Heart left ventricle (tissue), 16 donors: ENCODE measurements around the gene TACC2. TPM values are rescaled to one million over a fixed set of nuclear protein-coding genes. Genes with fewer than 3 reads are reported as not detected.
"Not testable (repeated sequence)": the region's sequence is repeated elsewhere in the genome, so short reads cannot be mapped to it uniquely, and the experiment has no call there.

ENCODE experiments used
- ATAC-seq, 4 donors: fragments of 200-7000 bp; cut with Tn5 transposase; one replicate each; pipeline ENCODE4 v1.9.1; 2020 to 2022; ENCODE audit warnings: moderate library complexity in 4 of 4, mild to moderate bottlenecking in 3 of 4, moderate number of reproducible peaks in 1 of 4
- DNase-seq, 5 donors: peaks; one replicate each; pipeline ENCODE4 v3.0.0-alpha.2; 2020
- H3K27ac ChIP-seq, 12 donors: fragments of 200-600 bp; sonication (generic) in 4 of 12; one replicate each; pipeline versions ENCODE4 v1.5.0 to v1.8.0; 2016 to 2022; ENCODE audit warnings: mild to moderate bottlenecking in 2 of 12
- H3K27me3 ChIP-seq, 9 donors: fragments of 200-600 bp; sonication (generic) in 2 of 9; one replicate each; pipeline versions ENCODE4 v1.5.1 to v1.8.0; 2016 to 2022; ENCODE audit warnings: mild to moderate bottlenecking in 3 of 9
- H3K36me3 ChIP-seq, 9 donors: fragments of 200-600 bp; sonication (generic) in 2 of 9; one replicate each; pipeline versions ENCODE4 v1.5.0 to v1.8.0; 2018 to 2022; ENCODE audit warnings: mild to moderate bottlenecking in 2 of 9
- H3K4me1 ChIP-seq, 12 donors: fragments of 200-600 bp; sonication (generic) in 4 of 12; one replicate each; pipeline versions ENCODE4 v1.5.0 to v1.8.0; 2016 to 2022; ENCODE audit warnings: mild to moderate bottlenecking in 3 of 12
- H3K4me3 ChIP-seq, 12 donors: fragments of 200-600 bp; sonication (generic) in 4 of 12; one replicate each; pipeline versions ENCODE4 v1.5.0 to v1.8.0; 2017 to 2022; ENCODE audit warnings: mild to moderate bottlenecking in 9 of 12, moderate library complexity in 4 of 12
- H3K9me3 ChIP-seq, 12 donors: fragments of 200-600 bp; sonication (generic) in 4 of 12; one replicate each; pipeline versions ENCODE4 v1.5.0 to v1.8.0; 2016 to 2022; ENCODE audit warnings: mild to moderate bottlenecking in 1 of 12
- CTCF ChIP-seq, 12 donors: fragments of 200-600 bp; sonication (generic) in 4 of 12; IDR thresholded peaks; one replicate each; pipeline versions ENCODE4 v1.5.0 to v1.8.0; 2018 to 2022; ENCODE audit warnings: antibody characterized with exemption in 12 of 12, mild to moderate bottlenecking in 5 of 12
- POLR2A ChIP-seq, 2 donors: fragments of 450-650 bp; IDR thresholded peaks; one replicate each; pipeline ENCODE4 v1.6.1; 2017; ENCODE audit warnings: antibody characterized with exemption in 2 of 2, mild to moderate bottlenecking in 2 of 2, moderate library complexity in 2 of 2
- WGBS, 4 donors: extraction: QIAGEN DNeasy Blood & Tissue Kit in 2 of 4; methylation state at CpG; one replicate each; pipeline versions ENCODE4 v1.1.5 to v1.1.7; 2013 to 2018; 5-methylcytosine and 5-hydroxymethylcytosine counted together
- intact Hi-C, 10 donors: fragments of 100-400 bp; cut with DNase I; formaldehyde crosslinking; loops; one replicate each; pipeline versions ENCODE4 v1.11.1 to v1.14.2; 2022
- polyA plus RNA-seq, 2 donors: library from polyadenylated mRNA; stranded (reverse); fragments of 200-250 nt; gene quantifications; one replicate each; pipeline ENCODE4 v1.2.3, GENCODE V29; 2013
- total RNA-seq, 9 donors: library from RNA; depleted of rRNA in 2 of 9; stranded (reverse); fragments of >200 nt in 2 of 9; fragmentation: NEBNext Ultra II Directional in 3 of 9; extraction: Animal tissue kit (Norgen Biotek cat#: 25700) in 3 of 9; gene quantifications; one replicate each; pipeline versions ENCODE4 v1.1.0 to v1.2.4, GENCODE V29; 2016 to 2023
- donor health status: ischemic (EF 13 %, LVEDD 7.1; RV severe dilation, severe dysfunction).
- donor health status: healthy with polysubstance abuse.
- donor health status: DM: no; HTN: yes; CAD: no.
- donor health status: DM: no; HTN: no; CAD: no.
- donor health status: ischemic (EF 25% LVEDD 6.9; RV normal size, moderate dysfunction).
- donor health status: ischemic (EF 25% LVEDD 5.7; RV mildly dilated, moderate dysfunction).
- donor health status: healthy.
- donor health status: DM: yes; HTN: yes; CAD: no.
- donor health status: ischemic (EF 35%, LVEDD 5.7; RV mildly dilated, moderate dysfunction).
- donor health status: nonischemic (EF 11% LVEDD 7.7; RV severe dilation, severe dysfunction).
- donor health status: DM: yes; HTN: yes; CAD: no.
- donor health status: PGD.
- donor health status: ischemic (EF 29% LVEDD 5.4; RV normal size, mild dysfunction).
- donor health status: nonischemic (EF 23%, LVEDD 6.1; RV moderate dilation, normal function).

Gene TACC2
- total and polyA plus RNA-seq, 11 donors, result 96.7 to 456 (median 294) TPM

- WGBS, 4 donors, result 84 to 92% (median 89%) methylated on average over 7 of the region's 7 CpGs
- Histone ChIP-seq H3K27me3 (no peaks in the 10 kb centered on the region), H3K27ac (no peak overlapping the region), H3K36me3 (peaks cover 0 to 72% (median 50%) of the 10 kb centered on the region in 9 donors), H3K4me1 (no peaks in the 10 kb centered on the region), H3K9me3 (no peaks in the 10 kb centered on the region), H3K4me3 (no peak overlapping the region)
- TF ChIP-seq CTCF (IDR thresholded peaks at IDR 0.05), result no peak
- no peak for TF ChIP-seq POLR2A (IDR thresholded peaks at IDR 0.05)
- no peak for ATAC-seq
- intact Hi-C loops, result no loop called here
- DNase-seq, result no peak
Observed at GRCh38 chr10:121956111-121957061, 32.6 kb upstream of the TACC2 start.

- peaks cover 0 to 91% (median 75%) of the 10 kb centered on the region in 9 donors for H3K36me3 ChIP-seq
- TF ChIP-seq CTCF (IDR thresholded peaks at IDR 0.05) (no peak), POLR2A (IDR thresholded peaks at IDR 0.05) (no peak)
- H3K4me1 ChIP-seq, result no peaks in the 10 kb centered on the region
- H3K27ac ChIP-seq, result no peak overlapping the region
- no peak for DNase-seq
- intact Hi-C loops, result no loop called here
- H3K4me3 ChIP-seq, result no peak overlapping the region
- no peaks in the 10 kb centered on the region for H3K9me3 ChIP-seq
- no peaks in the 10 kb centered on the region for H3K27me3 ChIP-seq
- ATAC-seq, result no peak
- WGBS, 4 donors, result 89 to 96% (median 92%) methylated on average over 3 of the region's 3 CpGs
Observed at GRCh38 chr10:121959671-121960070, 29.3 kb upstream of the TACC2 start.

GRCh38 chr10:121961456-121961855, 27.5 kb upstream of the TACC2 start:
- Histone ChIP-seq H3K27ac (no peak overlapping the region), H3K27me3 (no peaks in the 10 kb centered on the region), H3K4me3 (no peak overlapping the region), H3K4me1 (no peaks in the 10 kb centered on the region), H3K9me3 (no peaks in the 10 kb centered on the region), H3K36me3 (peaks cover 0 to 96% (median 82%) of the 10 kb centered on the region in 9 donors)
- no peak for TF ChIP-seq CTCF (IDR thresholded peaks at IDR 0.05)
- no peak for TF ChIP-seq POLR2A (IDR thresholded peaks at IDR 0.05)
- intact Hi-C loops, result no loop called here
- DNase-seq (no peak), ATAC-seq (no peak)
- WGBS, 4 donors, result 88 to 94% (median 91%) methylated on average over 2 of the region's 2 CpGs

GRCh38 chr10:121965996-121966395, 23.0 kb upstream of the TACC2 start:
- H3K4me1 ChIP-seq, result peaks cover 0 to 2% (median 0%) of the 10 kb centered on the region in 12 donors
- H3K9me3 ChIP-seq, result no peaks in the 10 kb centered on the region
- peaks cover 0 to 96% (median 87%) of the 10 kb centered on the region in 9 donors for H3K36me3 ChIP-seq
- DNase-seq, result no peak
- no peak overlapping the region for H3K27ac ChIP-seq
- TF ChIP-seq POLR2A (IDR thresholded peaks at IDR 0.05) (no peak), CTCF (IDR thresholded peaks at IDR 0.05) (no peak)
- no peaks in the 10 kb centered on the region for H3K27me3 ChIP-seq
- no peak for ATAC-seq
- H3K4me3 ChIP-seq, result no peak overlapping the region
- intact Hi-C loops, result no loop called here
- WGBS, 4 donors, result 92 to 94% (median 93%) methylated on average over 3 of the region's 3 CpGs

- H3K4me3 ChIP-seq, H3K9me3 ChIP-seq, H3K27ac ChIP-seq, DNase-seq, intact Hi-C loops, H3K27me3 ChIP-seq, ATAC-seq: not testable (repeated sequence)
- 81 to 93% (median 86%) methylated on average over 8 of the region's 8 CpGs for WGBS, 4 donors
- Histone ChIP-seq H3K4me1 (peaks cover 0 to 19% (median 12%) of the 10 kb centered on the region in 12 donors), H3K36me3 (peaks cover 0 to 87% (median 71%) of the 10 kb centered on the region in 9 donors)
Observed at GRCh38 chr10:121969086-121969485, 19.9 kb upstream of the TACC2 start.
